OCI-LY7 (cell line): ENCODE measurements around the gene GTF2IRD1.
"Not testable (repeated sequence)": the region's sequence is repeated elsewhere in the genome, so short reads cannot be mapped to it uniquely, and the experiment has no call there.

Source experiments
- CTCF ChIP-seq: fragments of 200-600 bp; sonication (generic); conservative IDR thresholded peaks from 2 replicates; pipeline ENCODE4 v1.5.1; 2014; ENCODE audit warnings: mild to moderate bottlenecking, antibody characterized with exemption, low read length, moderate library complexity, mixed read lengths
- EZH2phosphoT487 ChIP-seq: fragments of 200-600 bp; sonication (generic); IDR thresholded peaks from 2 replicates; pipeline ENCODE4 v1.6.1; 2018; ENCODE audit warnings: low read depth, borderline replicate concordance, mild to moderate bottlenecking, mixed run types, antibody characterized with exemption, low read length, moderate library complexity, mixed read lengths

- not testable (repeated sequence) for TF ChIP-seq CTCF, EZH2phosphoT487
Observed at GRCh38 chr7:74541937-74542336, 88.2 kb downstream of the GTF2IRD1 start.
